ENCODE data around the gene FAM53B. TPM values are rescaled to one million over a fixed set of nuclear protein-coding genes. Genes with fewer than 3 reads are reported as not detected.

The FAM53B gene
- total RNA-seq, 1 donor from 2014 or later: 35.9 TPM

DNA sequence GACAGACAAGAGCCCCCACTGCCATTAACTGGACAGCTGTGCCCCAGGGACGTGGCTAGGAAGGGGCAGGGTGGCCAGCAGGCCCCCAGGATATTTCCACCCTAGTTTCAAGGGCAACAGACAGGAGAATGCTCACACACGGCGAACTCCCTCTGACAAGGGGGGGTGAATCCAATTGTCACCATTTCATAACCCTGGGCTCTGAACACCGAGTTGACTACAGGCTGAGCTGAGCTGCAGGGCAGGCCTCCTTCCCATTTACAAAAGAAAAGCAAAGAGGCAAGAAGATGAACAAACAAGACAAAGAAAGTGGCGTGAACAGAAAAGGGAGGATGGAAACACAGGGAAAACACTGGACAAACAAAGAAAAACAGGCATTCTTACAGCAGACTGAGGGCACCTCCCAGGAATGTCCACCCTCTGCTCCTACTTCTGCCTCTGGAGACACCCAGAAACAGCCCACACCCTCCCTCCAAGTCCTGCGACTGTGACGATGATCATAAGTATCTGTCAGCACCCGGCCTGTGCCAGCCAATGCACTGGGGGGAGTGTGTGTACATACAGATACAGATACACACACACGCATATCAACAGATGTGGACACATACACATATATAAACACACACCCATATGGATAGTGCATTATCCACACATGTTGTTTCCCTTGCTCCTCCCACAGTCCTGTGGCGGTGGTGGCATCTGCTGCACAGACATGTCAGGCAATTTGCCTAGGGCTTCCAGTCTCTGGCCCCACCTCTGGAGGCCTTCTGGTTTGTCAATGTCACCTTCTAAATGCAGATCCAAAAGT, 66.2 kb downstream of the FAM53B start:
- H3K27me3 Mint-ChIP-seq: no peaks in the 10 kb centered on the region
- DNase-seq (ENCODE audit: extremely low spot score, unreplicated experiment): no peak
- peak overlapping the region; percentile 10 for H3K4me3 Mint-ChIP-seq
- H3K4me1 Mint-ChIP-seq (ENCODE audit: unreplicated experiment): peaks cover 40% of the 10 kb centered on the region
- TF ChIP-seq, protein P1, sequence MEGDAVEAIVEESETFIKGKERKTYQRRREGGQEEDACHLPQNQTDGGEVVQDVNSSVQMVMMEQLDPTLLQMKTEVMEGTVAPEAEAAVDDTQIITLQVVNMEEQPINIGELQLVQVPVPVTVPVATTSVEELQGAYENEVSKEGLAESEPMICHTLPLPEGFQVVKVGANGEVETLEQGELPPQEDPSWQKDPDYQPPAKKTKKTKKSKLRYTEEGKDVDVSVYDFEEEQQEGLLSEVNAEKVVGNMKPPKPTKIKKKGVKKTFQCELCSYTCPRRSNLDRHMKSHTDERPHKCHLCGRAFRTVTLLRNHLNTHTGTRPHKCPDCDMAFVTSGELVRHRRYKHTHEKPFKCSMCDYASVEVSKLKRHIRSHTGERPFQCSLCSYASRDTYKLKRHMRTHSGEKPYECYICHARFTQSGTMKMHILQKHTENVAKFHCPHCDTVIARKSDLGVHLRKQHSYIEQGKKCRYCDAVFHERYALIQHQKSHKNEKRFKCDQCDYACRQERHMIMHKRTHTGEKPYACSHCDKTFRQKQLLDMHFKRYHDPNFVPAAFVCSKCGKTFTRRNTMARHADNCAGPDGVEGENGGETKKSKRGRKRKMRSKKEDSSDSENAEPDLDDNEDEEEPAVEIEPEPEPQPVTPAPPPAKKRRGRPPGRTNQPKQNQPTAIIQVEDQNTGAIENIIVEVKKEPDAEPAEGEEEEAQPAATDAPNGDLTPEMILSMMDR (conservative IDR thresholded peaks at IDR 0.05): no peak
- H3K27ac Mint-ChIP-seq: peak overlapping the region; percentile 26
- H3K36me3 Mint-ChIP-seq: peaks cover 13% of the 10 kb centered on the region
- no peaks in the 10 kb centered on the region for H3K9me3 Mint-ChIP-seq

DNA sequence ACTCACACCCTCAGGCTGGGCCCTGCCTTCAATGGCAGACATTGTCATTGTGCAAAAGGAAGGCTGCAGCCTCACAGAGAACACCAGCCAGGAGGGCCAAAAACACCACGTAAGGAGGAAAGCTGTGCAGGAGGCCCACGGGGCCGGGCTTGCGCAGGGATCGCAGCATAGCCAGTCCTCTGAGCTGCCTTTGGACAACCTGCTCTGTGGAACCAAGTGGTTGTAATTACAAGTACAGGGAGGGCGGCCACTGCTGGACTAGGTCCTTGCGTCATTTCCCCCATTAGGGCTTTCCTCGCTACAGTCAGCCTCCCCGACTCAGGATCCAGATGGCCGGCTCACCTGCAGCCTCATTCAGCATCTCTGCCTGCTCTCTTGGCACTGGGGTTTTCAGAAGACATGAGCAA, 66.9 kb downstream of the FAM53B start:
- Mint-ChIP-seq H3K36me3 (peaks cover 13% of the 10 kb centered on the region), H3K27ac (peak overlapping the region; percentile 18), H3K4me1 (ENCODE audit: unreplicated experiment) (peaks cover 46% of the 10 kb centered on the region), H3K4me3 (no peak overlapping the region), H3K9me3 (no peaks in the 10 kb centered on the region), H3K27me3 (no peaks in the 10 kb centered on the region)
- TF ChIP-seq, protein P1 (conservative IDR thresholded peaks at IDR 0.05): no peak
- DNase-seq (ENCODE audit: extremely low spot score, unreplicated experiment): no peak

DNA sequence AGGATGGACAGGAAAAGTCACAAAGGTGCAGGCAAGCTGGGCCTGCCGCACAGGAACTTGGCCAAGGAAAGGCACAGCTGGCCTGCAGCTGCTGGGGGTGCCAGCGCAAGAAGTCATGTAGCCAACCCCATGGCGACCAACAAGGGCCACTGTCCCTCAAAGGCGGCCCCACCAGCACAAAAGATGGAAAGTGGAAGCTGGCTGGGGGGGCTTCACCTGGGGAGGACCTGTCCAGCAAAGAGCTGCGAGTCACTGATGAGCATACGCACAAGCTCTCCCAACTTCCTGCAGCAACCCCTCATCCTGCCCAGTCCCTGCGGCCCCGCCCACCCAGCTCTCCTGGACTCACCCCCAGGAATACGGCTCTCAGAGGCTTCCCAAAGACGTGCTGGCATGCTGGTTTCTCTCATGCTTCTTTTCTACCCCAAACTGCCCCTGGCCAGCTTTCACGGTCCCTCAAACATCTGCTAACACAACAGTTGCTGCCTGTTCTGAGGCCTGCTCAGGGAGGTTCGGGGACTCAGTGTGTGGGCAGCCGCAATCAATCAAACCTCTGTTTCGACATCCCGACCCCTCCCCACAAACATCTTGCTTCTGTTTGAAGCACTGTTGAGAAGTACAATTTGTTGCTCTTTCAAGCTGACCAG, 67.6 kb downstream of the FAM53B start:
- no peak for DNase-seq (ENCODE audit: extremely low spot score, unreplicated experiment)
- H3K27ac Mint-ChIP-seq: peak overlapping the region; percentile 1
- TF ChIP-seq, protein P1 (conservative IDR thresholded peaks at IDR 0.05): no peak
- no peaks in the 10 kb centered on the region for H3K27me3 Mint-ChIP-seq
- peaks cover 52% of the 10 kb centered on the region for H3K4me1 Mint-ChIP-seq (ENCODE audit: unreplicated experiment)
- no peak overlapping the region for H3K4me3 Mint-ChIP-seq
- peaks cover 13% of the 10 kb centered on the region for H3K36me3 Mint-ChIP-seq
- no peaks in the 10 kb centered on the region for H3K9me3 Mint-ChIP-seq

DNA sequence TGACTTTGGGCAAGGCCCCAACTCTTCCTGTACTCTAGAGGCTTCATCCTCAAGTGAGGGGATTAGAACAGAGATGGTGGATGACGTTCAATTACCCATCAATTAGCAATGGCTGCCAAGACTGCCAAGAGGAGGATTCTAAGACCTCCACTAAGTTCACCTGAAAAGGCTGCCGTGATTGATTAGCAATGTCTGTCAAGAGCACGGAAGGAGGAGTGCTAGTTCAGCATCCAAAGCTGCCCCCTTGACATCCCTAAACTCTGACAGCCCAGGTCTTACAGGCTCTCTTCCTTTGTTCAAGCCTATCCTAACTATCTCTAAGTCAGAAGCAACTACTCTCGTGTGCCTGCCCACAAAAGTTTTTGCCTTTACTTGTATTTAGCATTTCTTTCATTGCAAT, 68.4 kb downstream of the FAM53B start:
- TF ChIP-seq, protein P1 (conservative IDR thresholded peaks at IDR 0.05): no peak
- Mint-ChIP-seq H3K4me1 (ENCODE audit: unreplicated experiment) (peaks cover 59% of the 10 kb centered on the region), H3K4me3 (no peak overlapping the region), H3K27me3 (no peaks in the 10 kb centered on the region), H3K27ac (no peak overlapping the region), H3K36me3 (peaks cover 12% of the 10 kb centered on the region), H3K9me3 (no peaks in the 10 kb centered on the region)
- no peak for DNase-seq (ENCODE audit: extremely low spot score, unreplicated experiment)

DNA sequence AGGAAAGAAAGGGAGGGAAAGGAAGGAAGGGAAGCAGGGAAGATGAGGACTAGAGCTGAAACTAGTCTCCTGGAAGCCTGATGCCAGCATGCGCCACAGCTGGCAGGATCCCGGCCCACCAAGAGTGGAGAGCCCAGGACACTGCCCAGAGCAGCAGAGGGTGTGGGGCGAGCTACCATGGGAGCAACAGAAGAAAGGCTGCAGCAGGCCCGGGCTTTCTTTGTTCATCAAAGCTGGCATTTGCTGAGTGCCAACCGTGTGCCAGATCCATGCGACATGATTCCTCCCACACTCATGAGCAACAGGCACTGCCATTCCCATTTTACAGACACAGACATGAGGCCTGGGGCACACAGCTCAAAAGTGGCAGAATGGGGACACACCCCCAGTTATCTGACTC, 68.9 kb downstream of the FAM53B start:
- H3K4me1 Mint-ChIP-seq (ENCODE audit: unreplicated experiment): peaks cover 65% of the 10 kb centered on the region
- no peaks in the 10 kb centered on the region for H3K9me3 Mint-ChIP-seq
- TF ChIP-seq, protein P1 (conservative IDR thresholded peaks at IDR 0.05): no peak
- H3K27me3 Mint-ChIP-seq: no peaks in the 10 kb centered on the region
- peaks cover 7% of the 10 kb centered on the region for H3K36me3 Mint-ChIP-seq
- no peak for DNase-seq (ENCODE audit: extremely low spot score, unreplicated experiment)
- H3K27ac Mint-ChIP-seq: peak overlapping the region; percentile 3
- H3K4me3 Mint-ChIP-seq: no peak overlapping the region

Data from type B pancreatic cell (in vitro differentiated cells).